Measurements from ENCODE around the gene LNX1. TPM values are rescaled to one million over a fixed set of nuclear protein-coding genes. Genes with fewer than 3 reads are reported as not detected.

Gene LNX1
- total RNA-seq, 1 donor from 2014 or later: 13.0 TPM

DNA sequence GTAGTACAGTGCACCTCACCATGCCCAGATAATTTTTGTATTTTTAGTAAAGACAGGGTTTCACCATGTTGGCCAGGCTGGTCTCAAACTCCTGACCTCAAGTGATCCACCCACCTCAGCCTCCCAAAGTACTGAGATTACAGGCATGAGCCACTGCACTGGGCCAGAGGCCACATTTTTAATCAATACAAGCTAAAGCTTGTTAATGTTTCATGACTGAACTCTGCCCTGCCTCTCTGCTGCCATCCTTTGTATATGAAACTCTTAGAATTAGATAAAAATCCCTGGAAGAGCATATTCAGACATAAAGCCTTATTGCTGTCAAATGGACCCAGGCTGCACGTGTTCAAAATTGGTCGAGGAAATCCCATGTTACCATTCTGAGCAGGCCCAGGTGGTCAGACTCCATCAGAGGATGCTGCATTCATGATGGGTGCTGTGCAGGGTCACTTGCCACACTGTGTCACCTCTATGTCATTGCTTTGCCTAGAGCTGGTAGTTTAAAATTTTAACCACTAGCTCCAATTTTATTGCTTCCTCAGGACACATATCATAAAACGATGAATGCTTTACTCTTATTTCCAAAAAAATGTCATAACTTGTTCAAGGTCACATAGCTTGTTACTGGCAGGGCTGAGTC lies 45.2 kb downstream of the LNX1 start:
- Mint-ChIP-seq H3K27me3 (ENCODE audit: low read depth) (peaks cover 16% of the 10 kb centered on the region), H3K27ac (no peak overlapping the region), H3K4me3 (no peak overlapping the region), H3K4me1 (peaks cover 29% of the 10 kb centered on the region), H3K9me3 (peaks cover 10% of the 10 kb centered on the region), H3K36me3 (peaks cover 3% of the 10 kb centered on the region)
- TF ChIP-seq, protein P1, sequence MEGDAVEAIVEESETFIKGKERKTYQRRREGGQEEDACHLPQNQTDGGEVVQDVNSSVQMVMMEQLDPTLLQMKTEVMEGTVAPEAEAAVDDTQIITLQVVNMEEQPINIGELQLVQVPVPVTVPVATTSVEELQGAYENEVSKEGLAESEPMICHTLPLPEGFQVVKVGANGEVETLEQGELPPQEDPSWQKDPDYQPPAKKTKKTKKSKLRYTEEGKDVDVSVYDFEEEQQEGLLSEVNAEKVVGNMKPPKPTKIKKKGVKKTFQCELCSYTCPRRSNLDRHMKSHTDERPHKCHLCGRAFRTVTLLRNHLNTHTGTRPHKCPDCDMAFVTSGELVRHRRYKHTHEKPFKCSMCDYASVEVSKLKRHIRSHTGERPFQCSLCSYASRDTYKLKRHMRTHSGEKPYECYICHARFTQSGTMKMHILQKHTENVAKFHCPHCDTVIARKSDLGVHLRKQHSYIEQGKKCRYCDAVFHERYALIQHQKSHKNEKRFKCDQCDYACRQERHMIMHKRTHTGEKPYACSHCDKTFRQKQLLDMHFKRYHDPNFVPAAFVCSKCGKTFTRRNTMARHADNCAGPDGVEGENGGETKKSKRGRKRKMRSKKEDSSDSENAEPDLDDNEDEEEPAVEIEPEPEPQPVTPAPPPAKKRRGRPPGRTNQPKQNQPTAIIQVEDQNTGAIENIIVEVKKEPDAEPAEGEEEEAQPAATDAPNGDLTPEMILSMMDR (IDR thresholded peaks at IDR 0.05; ENCODE audit: unreplicated experiment): no peak
- no peak for DNase-seq (ENCODE audit: low spot score in 2 of 2, unreplicated experiment in 2 of 2)

DNA sequence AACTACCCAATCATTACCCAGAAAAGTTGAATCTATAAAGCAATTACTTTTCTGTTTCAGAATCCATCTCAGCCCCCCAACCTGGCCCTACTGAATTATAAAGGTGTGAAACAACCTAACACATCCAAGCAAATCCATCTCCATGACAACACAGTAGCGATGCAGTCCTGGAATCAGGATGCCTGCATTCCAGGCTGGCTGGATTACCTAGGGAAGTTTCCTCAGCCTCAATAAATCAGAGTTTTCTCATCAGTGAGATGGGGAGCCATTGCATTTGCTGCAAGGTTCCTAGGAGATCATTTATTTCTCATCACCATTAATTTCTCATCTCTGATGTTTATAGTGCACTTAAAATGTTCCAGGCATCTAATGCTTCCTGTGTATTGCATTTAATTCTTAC lies 46.0 kb downstream of the LNX1 start:
- Mint-ChIP-seq H3K4me3 (no peak overlapping the region), H3K9me3 (peaks cover 10% of the 10 kb centered on the region), H3K27me3 (ENCODE audit: low read depth) (peaks cover 16% of the 10 kb centered on the region), H3K36me3 (peaks cover 3% of the 10 kb centered on the region), H3K27ac (no peak overlapping the region), H3K4me1 (peaks cover 33% of the 10 kb centered on the region)
- TF ChIP-seq, protein P1 (IDR thresholded peaks at IDR 0.05; ENCODE audit: unreplicated experiment): no peak
- no peak for DNase-seq (ENCODE audit: low spot score in 2 of 2, unreplicated experiment in 2 of 2)

DNA sequence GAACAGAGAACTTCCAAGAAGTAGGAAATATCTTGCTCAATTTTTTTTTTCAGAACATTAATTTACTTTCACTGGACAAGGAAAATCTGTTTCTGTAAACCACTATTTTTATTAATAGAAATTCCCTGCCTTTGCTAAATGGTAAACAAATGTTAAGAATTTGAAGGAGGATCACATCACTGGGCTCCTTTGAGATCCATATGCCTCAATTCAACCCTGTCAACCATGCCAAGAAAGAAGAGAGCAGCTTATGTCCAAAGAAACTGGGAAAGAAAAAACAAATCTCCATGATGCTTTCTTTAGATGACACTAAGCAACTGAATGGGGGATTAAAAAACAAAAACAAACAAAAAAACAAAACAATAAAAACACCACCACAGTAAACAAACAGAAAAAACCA lies 47.7 kb downstream of the LNX1 start:
- TF ChIP-seq, protein P1 (IDR thresholded peaks at IDR 0.05; ENCODE audit: unreplicated experiment): no peak
- no peaks in the 10 kb centered on the region for H3K36me3 Mint-ChIP-seq
- peaks cover 36% of the 10 kb centered on the region for H3K4me1 Mint-ChIP-seq
- no peak overlapping the region for H3K4me3 Mint-ChIP-seq
- no peak for DNase-seq (ENCODE audit: low spot score in 2 of 2, unreplicated experiment in 2 of 2)
- peaks cover 24% of the 10 kb centered on the region for H3K27me3 Mint-ChIP-seq (ENCODE audit: low read depth)
- peaks cover 2% of the 10 kb centered on the region for H3K9me3 Mint-ChIP-seq
- H3K27ac Mint-ChIP-seq: peak overlapping the region; percentile 27

DNA sequence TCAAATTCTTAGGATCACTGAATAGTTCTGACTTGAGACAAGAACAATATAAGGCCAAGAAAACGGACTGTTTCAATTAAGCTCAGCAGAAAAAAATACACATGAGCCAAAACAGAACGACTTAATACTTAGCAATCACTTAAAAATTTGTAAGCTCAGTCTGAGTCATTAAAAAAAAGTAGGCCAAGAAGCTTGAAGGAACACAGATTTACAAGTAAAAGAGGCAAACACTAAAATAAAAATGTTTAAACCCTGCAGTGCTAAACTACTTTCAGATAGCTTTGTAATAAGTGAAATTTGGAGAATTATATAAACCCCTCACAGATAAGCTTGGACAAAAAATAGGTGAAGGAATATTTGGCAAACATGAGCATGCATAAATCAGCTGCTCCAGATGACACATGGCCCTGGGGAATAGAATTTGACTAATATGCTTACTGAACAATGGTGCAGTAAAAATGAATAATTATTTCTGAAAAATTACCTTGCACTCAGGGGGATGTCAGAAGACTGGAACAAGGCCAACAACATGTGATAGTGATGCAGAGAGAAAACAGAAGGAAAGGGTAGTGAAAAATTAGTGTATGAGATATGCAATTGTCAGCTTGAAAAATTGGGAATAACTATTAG lies 49.6 kb downstream of the LNX1 start:
- Mint-ChIP-seq H3K27ac (peak overlapping the region; percentile 35), H3K4me1 (peaks cover 39% of the 10 kb centered on the region), H3K36me3 (no peaks in the 10 kb centered on the region), H3K9me3 (no peaks in the 10 kb centered on the region), H3K27me3 (ENCODE audit: low read depth) (peaks cover 38% of the 10 kb centered on the region), H3K4me3 (no peak overlapping the region)
- DNase-seq (ENCODE audit: low spot score in 2 of 2, unreplicated experiment in 2 of 2): no peak
- TF ChIP-seq, protein P1 (IDR thresholded peaks at IDR 0.05; ENCODE audit: unreplicated experiment): no peak

DNA sequence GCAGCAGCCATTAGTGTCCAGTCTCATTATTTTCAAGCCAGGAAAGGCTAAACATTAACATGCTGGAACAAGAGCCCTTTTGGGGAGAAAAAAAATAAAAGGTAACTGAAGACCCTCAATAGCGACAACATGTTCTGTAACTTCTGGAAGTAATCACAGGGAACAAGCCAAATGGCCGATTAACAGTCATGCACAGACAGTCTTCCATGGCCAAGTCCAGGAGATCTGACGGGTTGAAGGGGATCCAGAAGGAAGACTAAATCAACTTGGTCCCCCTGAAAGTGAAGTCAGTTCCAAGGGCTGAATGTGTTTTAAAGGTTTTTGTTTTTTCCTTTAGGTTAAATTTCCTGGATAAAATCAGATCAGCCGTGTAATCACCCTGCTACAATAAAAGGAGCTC lies 52.5 kb downstream of the LNX1 start:
- H3K36me3 Mint-ChIP-seq: no peaks in the 10 kb centered on the region
- no peak for DNase-seq (ENCODE audit: low spot score in 2 of 2, unreplicated experiment in 2 of 2)
- H3K4me1 Mint-ChIP-seq: peaks cover 41% of the 10 kb centered on the region
- TF ChIP-seq, protein P1 (IDR thresholded peaks at IDR 0.05; ENCODE audit: unreplicated experiment): no peak
- no peak overlapping the region for H3K27ac Mint-ChIP-seq
- H3K9me3 Mint-ChIP-seq: no peaks in the 10 kb centered on the region
- peaks cover 35% of the 10 kb centered on the region for H3K27me3 Mint-ChIP-seq (ENCODE audit: low read depth)
- H3K4me3 Mint-ChIP-seq: no peak overlapping the region

All from mesothelial cell of epicardium (in vitro differentiated cells).